SKM-1 (cell line): ENCODE measurements around the gene KRT20.
"Not testable (repeated sequence)": the region's sequence is repeated elsewhere in the genome, so short reads cannot be mapped to it uniquely, and the experiment has no call there.

Source experiments
- DNase-seq: peaks from one replicate; lab custom pipeline; 2025; ENCODE audit not compliant: unreplicated experiment; lab: John Stamatoyannopoulos, UW

The KRT20 gene

DNA sequence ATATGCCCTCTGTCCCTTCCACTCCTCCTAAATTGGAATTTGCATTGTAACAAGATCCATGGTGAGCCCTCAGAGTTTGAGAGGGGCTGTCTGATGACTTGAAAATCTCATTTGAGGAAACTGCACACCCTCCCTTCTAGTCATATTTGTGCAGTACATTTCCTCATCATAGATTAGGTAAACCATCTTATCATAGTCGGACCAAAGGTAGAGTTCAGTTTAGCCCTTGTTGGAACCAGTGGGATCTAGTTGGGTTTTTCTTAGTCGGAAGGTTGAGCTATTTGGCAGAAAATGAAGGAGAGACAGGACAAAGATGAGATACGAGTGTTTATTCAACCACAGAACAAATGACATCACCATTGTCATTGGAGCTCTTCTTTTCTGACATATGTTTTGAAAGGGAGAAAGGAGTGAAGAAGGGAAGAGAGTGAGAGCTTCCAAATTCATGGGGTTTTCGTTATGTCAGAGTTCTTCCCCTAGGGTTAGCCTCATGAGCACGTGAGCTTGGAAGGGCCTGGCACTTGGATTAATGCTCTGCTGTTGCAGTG, 15.8 kb upstream of the KRT20 start:
- DNase-seq, result no peak

GRCh38 chr17:40896916-40897455, 11.9 kb upstream of the KRT20 start:
- no peak for DNase-seq

- no peak for DNase-seq
Measured at GRCh38 chr17:40895106-40895730, 10.2 kb upstream of the KRT20 start.

DNA sequence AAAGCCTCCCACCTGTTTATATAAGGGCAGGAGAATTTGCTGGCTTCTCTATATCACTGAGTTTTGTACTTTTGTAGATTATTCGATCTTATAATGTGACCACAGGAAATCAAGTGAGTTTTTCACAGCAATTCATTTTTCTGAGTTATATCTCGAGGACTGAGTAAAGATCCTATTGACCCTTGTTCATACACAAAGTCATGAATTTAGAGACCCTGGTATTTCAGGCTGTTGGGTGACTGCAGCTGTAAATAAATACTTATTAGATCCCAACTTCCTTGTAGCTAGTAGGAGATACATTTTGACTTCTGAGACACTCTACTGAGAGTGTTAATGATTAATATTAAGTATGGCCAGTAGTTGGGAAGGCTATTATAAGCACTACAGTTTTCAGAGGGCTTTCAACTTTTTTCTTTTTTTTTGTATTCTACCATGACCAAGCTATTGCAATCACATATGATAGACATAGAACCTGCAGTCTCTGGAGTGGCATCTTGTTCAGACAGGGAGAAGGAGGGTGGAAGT, 3.2 kb upstream of the KRT20 start:
- DNase-seq, result no peak

- DNase-seq, result no peak
Measured at GRCh38 chr17:40886090-40886489, 1.0 kb upstream of the KRT20 start.

DNA sequence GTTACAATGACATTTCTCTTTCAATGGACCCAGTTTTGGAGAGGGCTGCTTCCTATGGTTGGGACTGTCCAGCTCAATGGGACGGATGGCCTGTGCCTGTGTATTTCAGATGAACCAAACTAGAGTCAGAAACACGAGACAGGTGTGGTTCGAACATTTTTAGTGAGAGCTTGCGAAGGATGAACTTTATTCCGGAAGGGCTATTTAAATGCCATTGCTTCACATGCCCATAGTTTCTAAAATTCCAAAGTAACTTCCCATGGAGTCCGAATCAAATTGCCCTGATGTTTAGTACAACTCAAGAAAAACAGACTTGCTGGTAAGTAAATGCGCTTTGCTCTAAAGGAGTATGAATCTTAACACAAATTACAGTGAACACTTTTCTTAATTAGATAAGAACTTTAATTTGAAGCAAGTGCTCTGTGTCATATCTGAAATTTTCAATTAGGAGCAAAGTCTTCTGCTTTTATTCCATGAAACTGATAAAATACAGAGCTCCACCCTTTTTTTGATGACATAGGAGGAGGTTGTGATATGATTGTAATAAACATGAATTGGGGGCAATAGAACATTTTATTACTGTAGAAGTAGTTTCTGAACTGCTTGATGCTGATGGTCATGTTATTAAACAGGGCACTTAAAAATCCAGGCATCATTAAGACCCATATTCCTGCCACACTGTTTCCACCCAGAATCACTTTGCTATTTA, 1.3 kb downstream of the KRT20 start:
- no peak for DNase-seq

GRCh38 chr17:40883031-40883430, 2.0 kb downstream of the KRT20 start:
- no peak for DNase-seq

- no peak for DNase-seq
Measured at GRCh38 chr17:40879026-40879425, 6.0 kb downstream of the KRT20 start.

- DNase-seq, result no peak
Measured at GRCh38 chr17:40878044-40878443, 7.0 kb downstream of the KRT20 start.

GRCh38 chr17:40873801-40874200, 11.2 kb downstream of the KRT20 start:
- DNase-seq, result no peak

DNA sequence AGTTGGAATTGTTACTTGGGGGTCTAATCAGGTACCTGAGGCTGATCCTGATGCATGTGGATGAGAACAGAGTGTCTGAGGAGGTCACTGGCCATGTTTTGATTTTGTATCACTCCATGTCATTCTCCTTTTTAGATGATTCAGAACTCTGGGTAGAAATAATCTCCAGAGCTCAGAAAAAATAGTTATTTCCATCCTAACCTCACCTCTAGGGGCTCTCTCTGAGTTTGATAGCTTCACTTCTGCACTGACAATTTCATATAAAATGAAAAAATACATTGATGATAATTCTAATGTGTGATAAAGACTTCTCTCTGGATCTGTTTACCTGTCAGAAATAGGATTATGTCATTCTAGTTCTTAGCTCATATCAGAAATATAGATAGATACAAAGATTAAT, 11.8 kb downstream of the KRT20 start:
- DNase-seq, result no peak

- DNase-seq, result no peak
Measured at GRCh38 chr17:40872416-40872815, 12.6 kb downstream of the KRT20 start.

- no peak for DNase-seq
Measured at GRCh38 chr17:40871316-40871715, 13.7 kb downstream of the KRT20 start.

GRCh38 chr17:40870136-40870535, 14.9 kb downstream of the KRT20 start:
- DNase-seq, result no peak

DNA sequence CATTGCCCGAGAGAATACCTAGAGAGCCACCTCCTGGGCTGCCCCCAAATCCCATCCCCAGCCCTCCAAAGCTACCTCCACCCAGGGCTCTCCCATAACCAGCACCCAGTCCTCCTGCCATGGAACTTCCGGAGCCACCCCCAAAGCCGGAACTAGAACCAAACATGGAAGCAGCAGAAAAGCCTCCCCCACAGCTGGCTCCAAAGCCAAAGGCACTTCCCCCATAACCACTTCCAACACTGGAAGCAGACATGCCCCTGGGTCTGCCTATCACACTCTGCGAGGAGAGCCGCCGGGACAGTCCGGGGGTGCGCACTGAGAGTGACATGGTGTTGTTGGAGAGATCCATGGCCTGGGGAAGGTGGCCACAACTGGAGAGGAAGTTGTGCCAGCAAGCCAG, 18.2 kb downstream of the KRT20 start, which contains the start of gene KRT12:
TSS of gene KRT12 (minus strand) at position 386 of the 400 bp plus-strand sequence. CDS start at position 349, 37 bp downstream.
- DNase-seq, result no peak

DNA sequence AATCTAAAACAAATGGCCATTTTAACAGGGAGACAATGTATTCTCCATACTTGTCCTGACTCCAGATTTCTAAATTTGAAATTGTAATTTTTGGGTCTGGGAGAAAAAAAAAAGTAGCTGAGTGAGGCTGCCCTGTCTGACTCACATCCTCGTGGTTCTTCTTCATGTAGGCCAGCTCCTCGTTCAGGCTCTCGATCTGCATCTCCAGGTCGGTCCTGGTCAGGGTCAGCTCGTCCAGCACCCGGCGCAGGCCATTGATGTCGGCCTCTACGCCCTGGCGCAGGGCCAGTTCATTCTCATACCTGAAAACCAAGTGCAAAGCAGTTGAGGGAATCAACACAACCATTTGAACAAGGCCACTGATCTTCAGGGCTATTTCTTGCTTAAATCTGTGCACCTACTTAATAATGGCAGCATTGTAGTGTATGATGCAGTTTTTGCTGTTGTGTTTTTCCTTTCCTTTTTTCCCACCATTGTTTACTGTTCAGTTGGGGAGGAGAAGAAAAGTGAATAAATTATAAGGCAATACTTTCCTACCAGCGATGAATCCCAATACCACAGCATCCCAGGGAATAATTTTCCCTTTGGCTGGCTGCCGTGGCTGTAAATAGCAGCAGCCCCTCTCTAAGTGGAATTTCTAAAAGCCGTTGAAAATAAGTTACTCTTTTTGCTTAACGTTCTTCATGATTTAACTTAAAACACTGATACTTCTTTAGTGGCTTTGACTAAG, 20.2 kb downstream of the KRT20 start:
- no peak for DNase-seq

- DNase-seq, result no peak
Measured at GRCh38 chr17:40862985-40863733, 21.9 kb downstream of the KRT20 start.

GRCh38 chr17:40859536-40859935, 25.5 kb downstream of the KRT20 start:
- DNase-seq, result no peak

DNA sequence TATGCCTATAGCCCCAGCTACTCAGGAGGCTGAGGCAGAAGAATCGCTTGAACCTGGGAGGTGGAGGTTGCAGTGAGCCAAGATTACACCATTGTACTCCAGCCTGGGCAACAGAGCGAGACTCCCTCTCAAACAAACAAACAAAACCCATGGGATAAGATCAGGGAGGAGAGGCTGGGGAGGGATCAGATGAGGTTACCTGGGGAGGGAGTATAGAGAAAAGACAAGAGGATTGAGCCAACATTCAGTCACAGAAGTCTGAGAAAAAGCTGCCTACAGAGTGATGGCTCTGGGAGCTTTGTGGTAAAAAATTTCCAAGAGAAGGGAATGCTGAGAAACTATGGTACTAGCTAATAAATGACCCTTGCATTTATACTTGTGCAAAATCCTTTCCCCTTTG, 26.4 kb downstream of the KRT20 start:
- not testable (repeated sequence) for DNase-seq

- no peak for DNase-seq
Measured at GRCh38 chr17:40857535-40857934, 27.5 kb downstream of the KRT20 start.
